Mesothelial cell of epicardium (in vitro differentiated cells): Measurements from ENCODE around the gene NAPEPLD. TPM values are rescaled to one million over a fixed set of nuclear protein-coding genes. Genes with fewer than 3 reads are reported as not detected.
"Not testable (repeated sequence)": the region's sequence is repeated elsewhere in the genome, so short reads cannot be mapped to it uniquely, and the experiment has no call there.

ENCODE experiments used
- DNase-seq, 2 experiments: peaks; one replicate each; pipeline ENCODE4 v3.0.0; 2021; ENCODE audit warnings: low spot score in 2 of 2; ENCODE audit not compliant: unreplicated experiment in 2 of 2
- H3K27ac Mint-ChIP-seq: 2 replicates; pipeline ENCODE4 v1.8.0; 2021; ENCODE audit warnings: mixed read lengths
- H3K27me3 Mint-ChIP-seq: 2 replicates; pipeline ENCODE4 v1.8.0; 2021; ENCODE audit warnings: low read depth, mixed read lengths
- H3K36me3 Mint-ChIP-seq: 2 replicates; pipeline ENCODE4 v1.8.0; 2021; ENCODE audit warnings: mixed read lengths
- H3K4me1 Mint-ChIP-seq: 2 replicates; pipeline ENCODE4 v1.8.0; 2021; ENCODE audit warnings: mixed read lengths
- H3K4me3 Mint-ChIP-seq: 2 replicates; pipeline ENCODE4 v1.8.0; 2021; ENCODE audit warnings: mild to moderate bottlenecking, moderate library complexity, mixed read lengths
- H3K9me3 Mint-ChIP-seq: 2 replicates; pipeline ENCODE4 v1.8.0; 2021; ENCODE audit warnings: mixed read lengths
- total RNA-seq: library from RNA; stranded (reverse); gene quantifications from 3 replicates; pipeline ENCODE4 v1.2.1, GENCODE V29; 2021
- TF ChIP-seq, protein P1 (sequence below): fragments of 200-600 bp; sonication (generic); IDR thresholded peaks from one replicate; pipeline ENCODE4 v1.5.0; 2021; ENCODE audit warnings: antibody characterized with exemption; ENCODE audit not compliant: unreplicated experiment

Gene NAPEPLD
- total RNA-seq, 1 donor from 2014 or later = 17.5 TPM

DNA sequence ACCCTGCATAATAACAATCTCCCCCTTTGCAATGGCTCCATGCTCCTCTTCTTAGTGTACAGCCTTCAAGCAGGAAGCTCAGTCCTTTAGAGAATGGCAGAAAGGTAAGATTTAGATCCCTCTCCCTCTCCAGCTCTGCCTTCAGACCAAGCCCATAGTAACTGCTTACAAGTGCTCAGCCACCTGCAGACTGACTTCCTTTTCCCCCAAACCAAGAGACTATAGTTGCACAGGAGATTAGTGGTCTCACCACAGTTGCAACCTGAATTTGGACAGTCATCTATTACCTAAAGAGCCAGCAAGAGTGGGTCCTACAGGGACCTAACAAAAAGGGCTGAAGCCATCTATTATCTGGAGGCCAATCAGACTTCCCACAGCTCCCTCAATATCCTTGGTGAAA is 90.8 kb downstream of the NAPEPLD start:
- H3K4me3 Mint-ChIP-seq = no peak overlapping the region
- peaks cover 6% of the 10 kb centered on the region for H3K36me3 Mint-ChIP-seq
- H3K27me3 Mint-ChIP-seq = no peaks in the 10 kb centered on the region
- TF ChIP-seq, protein P1, sequence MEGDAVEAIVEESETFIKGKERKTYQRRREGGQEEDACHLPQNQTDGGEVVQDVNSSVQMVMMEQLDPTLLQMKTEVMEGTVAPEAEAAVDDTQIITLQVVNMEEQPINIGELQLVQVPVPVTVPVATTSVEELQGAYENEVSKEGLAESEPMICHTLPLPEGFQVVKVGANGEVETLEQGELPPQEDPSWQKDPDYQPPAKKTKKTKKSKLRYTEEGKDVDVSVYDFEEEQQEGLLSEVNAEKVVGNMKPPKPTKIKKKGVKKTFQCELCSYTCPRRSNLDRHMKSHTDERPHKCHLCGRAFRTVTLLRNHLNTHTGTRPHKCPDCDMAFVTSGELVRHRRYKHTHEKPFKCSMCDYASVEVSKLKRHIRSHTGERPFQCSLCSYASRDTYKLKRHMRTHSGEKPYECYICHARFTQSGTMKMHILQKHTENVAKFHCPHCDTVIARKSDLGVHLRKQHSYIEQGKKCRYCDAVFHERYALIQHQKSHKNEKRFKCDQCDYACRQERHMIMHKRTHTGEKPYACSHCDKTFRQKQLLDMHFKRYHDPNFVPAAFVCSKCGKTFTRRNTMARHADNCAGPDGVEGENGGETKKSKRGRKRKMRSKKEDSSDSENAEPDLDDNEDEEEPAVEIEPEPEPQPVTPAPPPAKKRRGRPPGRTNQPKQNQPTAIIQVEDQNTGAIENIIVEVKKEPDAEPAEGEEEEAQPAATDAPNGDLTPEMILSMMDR = no peak
- no peak overlapping the region for H3K27ac Mint-ChIP-seq
- H3K9me3 Mint-ChIP-seq = no peaks in the 10 kb centered on the region
- no peak for DNase-seq
- peaks cover 2% of the 10 kb centered on the region for H3K4me1 Mint-ChIP-seq

DNA sequence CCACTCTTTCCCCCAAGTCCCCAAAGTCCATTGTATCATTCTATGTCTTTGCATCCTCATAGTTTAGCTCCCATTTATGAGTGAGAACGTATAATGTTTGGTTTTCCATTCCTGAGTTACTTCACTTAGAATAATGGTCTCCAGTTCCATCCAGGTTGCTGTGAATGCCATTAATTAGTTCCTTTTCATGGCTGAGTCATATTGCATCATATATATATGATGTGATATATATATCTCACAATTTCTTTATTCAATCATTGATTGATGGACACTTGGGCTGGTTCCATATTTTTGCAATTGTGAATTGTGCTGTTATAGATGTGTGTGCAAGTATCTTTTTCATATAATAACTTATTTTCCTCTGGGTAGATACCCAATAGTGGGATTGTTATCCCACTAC is 92.9 kb downstream of the NAPEPLD start:
- DNase-seq, H3K4me1 Mint-ChIP-seq, H3K27ac Mint-ChIP-seq, H3K27me3 Mint-ChIP-seq, H3K4me3 Mint-ChIP-seq, H3K9me3 Mint-ChIP-seq: not testable (repeated sequence)
- H3K36me3 Mint-ChIP-seq = peaks cover 13% of the 10 kb centered on the region

DNA sequence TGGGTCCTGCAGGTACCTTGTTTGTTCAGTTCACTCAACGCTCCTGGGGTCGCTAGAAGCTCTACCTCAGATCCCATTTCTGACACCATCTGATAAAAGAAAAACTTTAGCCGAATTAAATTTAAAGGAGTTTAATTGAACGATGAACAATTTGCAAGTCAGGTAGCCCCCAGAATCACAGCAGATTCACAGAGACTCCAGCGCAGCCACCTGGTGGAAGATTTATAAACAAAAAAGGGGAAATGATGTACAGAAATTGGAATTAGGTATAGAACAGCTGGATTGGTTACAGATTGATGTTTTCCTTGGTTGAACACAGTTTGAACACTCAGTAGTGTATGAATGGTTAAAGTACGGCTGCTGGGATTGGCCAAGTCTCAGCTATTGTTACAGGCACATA is 97.4 kb downstream of the NAPEPLD start:
- Mint-ChIP-seq H3K36me3 (peaks cover 43% of the 10 kb centered on the region), H3K4me3 (no peak overlapping the region), H3K27ac (no peak overlapping the region), H3K4me1 (no peaks in the 10 kb centered on the region), H3K9me3 (peaks cover 34% of the 10 kb centered on the region), H3K27me3 (no peaks in the 10 kb centered on the region)
- no peak for DNase-seq
- TF ChIP-seq, protein P1 = no peak

Other genes starting within 250 kb of the NAPEPLD start
- 42.0 to 45.5 TPM (median 43.1 TPM) in 3 replicates for gene LRRC17, start 236.1 kb downstream of the NAPEPLD start, total RNA-seq
- gene FBXL13, start 74.3 kb downstream of the NAPEPLD start, total RNA-seq = 3.6 to 4.7 TPM (median 3.8 TPM) in 3 replicates
- gene ARMC10, start 74.0 kb downstream of the NAPEPLD start, total RNA-seq = 26.6 to 31.2 TPM (median 31.0 TPM) in 3 replicates
- gene PMPCB, start 148.3 kb upstream of the NAPEPLD start, total RNA-seq = 64.0 to 68.6 TPM (median 65.1 TPM) in 3 replicates
- gene DNAJC2, start 195.7 kb upstream of the NAPEPLD start, total RNA-seq = 31.1 to 36.0 TPM (median 31.1 TPM) in 3 replicates
- 86.5 to 89.0 TPM (median 87.0 TPM) in 3 replicates for gene PSMC2, start 198.5 kb upstream of the NAPEPLD start, total RNA-seq